NT2/D1 (cell line): ENCODE measurements around the gene MFNG.

Experiments
- YY1 ChIP-seq: IDR thresholded peaks from 2 replicates; pipeline ENCODE4 v1.6.1; 2011; ENCODE audit not compliant: insufficient read length, insufficient read depth
- ZNF274 ChIP-seq: IDR thresholded peaks from 2 replicates; pipeline ENCODE4 v1.6.1; 2011; ENCODE audit warnings: mild to moderate bottlenecking, low read depth, low read length

DNA sequence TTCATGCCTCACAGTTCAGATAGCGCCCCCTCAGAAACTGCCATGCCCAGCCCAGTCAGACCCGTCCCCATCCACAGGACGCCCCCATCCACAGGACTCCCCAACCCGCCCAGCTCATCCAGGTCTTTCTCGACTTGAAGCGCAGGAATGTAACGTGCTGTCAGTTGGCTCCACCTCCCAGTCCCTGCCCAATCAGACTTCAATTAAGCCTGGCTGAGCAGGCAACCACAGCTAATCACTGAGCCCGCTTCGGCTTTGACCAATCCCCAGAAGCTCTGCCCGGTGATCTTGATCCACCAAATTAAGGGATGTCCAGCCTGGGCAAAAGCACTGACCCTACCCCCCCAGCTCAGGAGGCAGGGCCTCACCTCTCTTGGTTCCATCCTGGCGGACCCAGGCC is 10.5 kb upstream of the MFNG start:
- no peak for TF ChIP-seq ZNF274
- TF ChIP-seq YY1 = no peak
